ENCODE results near the gene TWNK.
A peak's percentile ranks its signal among the peaks of the same experiment; 100 is the strongest.
"Not testable (repeated sequence)": the region's sequence is repeated elsewhere in the genome, so short reads cannot be mapped to it uniquely, and the experiment has no call there.

The TWNK gene

DNA sequence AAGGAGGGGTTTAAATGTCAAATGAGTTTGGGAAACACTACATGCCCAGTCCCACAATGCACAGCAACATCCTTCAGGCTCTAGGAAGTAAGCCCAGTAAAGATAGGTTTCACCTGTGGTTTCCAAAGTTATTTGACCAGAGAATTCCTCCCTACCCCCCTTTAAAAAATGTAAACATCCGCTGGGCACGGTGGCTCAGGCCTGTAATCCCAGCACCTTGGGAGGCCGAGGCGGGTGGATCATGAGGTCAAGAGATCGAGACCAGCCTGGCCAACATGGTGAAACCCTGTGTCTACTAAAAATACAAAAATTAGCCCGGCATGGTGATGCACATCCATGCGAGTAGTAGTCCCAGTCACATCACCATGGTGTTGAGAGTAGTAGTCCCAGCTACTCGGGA lies 11.9 kb upstream of the TWNK start:
- DNase-seq = not testable (repeated sequence)

DNA sequence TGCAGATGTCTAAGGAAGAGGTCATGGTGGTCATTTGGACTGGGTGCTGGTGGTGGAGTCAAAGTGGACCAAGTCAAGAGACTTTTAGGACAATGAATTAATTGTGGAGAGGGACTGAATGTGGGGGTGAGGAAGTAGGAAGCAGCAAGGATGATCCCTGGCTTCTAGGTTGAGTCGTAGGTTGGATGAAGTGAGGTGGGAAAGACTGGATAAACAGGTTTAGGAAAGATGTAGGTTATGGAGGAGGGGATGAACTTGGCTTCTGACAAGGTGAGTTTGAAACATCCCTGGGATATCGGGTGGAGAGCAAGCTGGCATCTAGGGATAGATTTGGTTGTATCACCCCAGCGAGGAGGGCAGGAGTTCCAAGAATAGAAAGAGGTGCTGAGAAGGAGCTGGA lies 10.4 kb upstream of the TWNK start:
- DNase-seq = no peak

DNA sequence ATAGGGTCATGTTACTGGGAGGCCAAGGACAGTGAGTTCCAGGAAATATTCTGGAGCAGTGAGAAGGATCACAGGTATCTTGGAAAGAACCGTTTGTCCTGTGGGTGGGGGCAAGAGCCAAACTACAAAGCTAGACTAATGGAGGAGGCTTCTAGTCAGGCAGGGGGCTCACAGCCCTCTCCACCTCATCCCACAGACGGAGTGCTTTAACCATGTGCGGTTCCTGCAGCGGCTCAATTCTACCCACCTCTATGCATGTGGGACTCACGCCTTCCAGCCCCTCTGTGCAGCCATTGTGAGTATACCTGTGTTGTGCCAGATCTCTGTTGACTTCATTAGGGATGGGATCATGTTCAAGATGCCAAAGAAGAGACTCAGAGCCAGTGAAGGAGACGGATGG lies 9.9 kb upstream of the TWNK start:
- no peak for DNase-seq

DNA sequence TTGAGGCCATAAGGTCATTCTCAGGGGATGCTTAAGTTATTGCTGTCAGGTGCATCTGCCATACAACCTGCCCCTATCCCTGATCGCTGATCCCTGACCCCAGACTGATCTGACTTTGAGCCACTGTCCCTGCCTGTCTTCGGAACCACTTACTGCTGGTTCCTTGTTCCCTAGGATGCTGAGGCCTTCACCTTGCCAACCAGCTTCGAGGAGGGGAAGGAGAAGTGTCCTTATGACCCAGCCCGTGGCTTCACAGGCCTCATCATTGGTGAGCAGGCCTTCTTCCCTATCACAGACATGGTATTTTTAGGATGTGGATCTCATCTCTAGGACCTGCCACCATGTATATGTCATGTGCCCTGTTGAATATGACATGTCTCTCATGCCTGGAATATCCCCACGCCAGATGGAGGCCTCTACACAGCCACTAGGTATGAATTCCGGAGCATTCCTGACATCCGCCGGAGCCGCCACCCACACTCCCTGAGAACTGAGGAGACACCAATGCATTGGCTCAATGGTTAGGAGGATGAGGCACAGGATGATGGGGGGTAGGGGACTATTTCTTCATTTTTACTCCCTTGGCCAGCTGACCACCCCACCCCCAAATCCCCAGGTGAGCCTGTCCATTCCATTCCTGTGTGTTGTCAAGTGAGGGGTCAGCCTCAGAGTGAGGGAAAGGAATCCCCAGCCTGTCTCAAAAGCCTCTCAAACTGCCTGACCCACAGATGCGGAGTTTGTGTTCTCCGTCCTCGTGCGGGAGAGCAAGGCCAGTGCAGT lies 9.0 kb upstream of the TWNK start:
- no peak for DNase-seq

DNA sequence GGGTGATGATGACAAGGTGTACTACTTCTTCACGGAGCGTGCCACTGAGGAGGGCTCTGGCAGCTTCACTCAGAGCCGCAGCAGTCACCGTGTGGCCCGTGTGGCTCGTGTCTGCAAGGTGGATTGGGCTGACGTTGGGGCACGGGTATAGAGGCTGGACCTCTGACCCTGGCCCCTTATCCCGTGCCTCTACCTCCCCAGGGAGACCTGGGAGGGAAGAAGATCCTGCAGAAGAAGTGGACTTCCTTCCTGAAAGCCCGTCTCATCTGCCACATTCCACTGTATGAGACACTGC lies 8.5 kb upstream of the TWNK start:
- no peak for DNase-seq

DNA sequence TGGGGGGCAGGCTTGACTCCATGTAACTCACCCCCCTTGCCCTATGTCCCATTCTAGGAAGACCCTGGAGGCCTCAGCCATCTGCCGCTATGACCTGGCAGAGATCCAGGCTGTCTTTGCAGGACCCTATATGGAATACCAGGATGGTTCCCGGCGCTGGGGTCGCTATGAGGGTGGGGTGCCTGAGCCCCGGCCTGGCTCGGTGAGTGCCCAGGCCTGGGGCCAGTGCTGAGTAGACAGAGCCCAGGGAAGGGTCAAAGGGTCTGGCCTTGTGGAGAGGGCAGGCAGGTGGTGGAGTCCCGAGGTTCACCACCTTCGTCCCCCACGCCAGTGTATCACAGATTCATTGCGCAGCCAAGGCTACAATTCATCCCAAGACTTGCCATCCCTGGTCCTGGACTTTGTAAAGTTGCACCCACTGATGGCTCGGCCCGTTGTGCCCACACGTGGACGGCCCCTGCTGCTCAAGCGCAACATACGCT lies 7.5 kb upstream of the TWNK start:
- no peak for DNase-seq

DNA sequence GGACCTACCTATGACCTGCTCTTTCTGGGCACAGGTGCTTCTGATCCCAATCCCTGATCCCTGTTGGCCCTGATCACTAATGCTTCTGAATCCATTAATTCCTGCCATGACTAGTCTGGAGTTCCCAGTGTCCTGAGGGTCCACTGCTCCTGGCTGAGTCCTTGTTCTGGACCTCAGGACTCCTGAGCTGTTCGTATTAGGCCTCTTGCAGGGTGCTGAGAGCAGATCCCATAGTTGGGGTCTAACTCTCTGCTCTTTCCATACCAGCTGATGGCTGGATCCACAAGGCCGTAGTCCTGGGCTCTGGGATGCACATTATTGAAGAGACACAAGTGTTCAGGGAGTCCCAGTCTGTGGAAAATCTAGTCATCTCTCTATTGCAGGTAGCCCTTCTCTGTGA lies 7.0 kb upstream of the TWNK start:
- no peak for DNase-seq

DNA sequence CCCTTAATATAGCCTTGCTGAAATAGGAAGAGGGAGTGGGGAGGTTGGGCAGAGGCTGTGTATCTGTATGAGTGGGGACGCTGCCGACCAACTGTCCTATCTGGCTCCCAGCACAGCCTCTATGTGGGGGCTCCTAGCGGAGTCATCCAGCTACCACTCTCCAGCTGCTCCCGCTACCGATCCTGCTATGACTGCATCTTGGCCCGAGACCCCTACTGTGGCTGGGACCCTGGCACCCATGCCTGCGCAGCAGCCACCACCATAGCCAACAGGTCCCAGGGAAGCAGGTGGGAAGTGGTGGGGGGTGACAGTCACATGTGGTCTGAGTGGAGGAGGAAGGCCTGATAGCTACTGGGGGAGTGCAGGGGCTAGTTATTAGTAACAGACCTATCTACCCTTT lies 6.6 kb upstream of the TWNK start:
- no peak for DNase-seq

DNA sequence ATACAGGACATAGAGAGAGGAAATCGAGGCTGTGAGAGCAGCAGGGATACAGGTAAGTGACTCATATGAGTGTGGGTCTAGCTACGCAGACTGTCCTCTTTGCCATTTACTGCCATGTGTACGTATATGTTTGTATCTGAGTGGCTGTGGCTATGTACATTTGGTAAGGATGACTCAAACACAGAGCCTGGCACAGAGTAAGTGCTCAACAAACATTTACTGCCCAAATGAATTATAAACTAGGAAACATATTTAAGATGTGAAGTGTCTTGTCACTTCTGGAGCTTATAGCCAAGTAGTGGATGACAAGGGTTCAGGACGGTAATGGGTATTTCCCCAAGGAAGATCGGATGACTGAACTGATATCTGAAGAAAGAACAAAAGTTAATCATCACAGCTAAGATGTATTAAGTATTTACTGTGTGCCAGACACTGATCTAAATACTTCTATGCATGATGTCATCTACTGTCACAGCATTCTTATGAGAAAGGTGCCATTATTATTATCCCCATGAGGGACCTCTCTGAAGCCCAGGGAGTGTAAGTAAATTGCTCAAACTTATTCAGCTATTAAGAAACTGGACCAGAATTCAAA lies 6.1 kb upstream of the TWNK start:
- DNase-seq = no peak

DNA sequence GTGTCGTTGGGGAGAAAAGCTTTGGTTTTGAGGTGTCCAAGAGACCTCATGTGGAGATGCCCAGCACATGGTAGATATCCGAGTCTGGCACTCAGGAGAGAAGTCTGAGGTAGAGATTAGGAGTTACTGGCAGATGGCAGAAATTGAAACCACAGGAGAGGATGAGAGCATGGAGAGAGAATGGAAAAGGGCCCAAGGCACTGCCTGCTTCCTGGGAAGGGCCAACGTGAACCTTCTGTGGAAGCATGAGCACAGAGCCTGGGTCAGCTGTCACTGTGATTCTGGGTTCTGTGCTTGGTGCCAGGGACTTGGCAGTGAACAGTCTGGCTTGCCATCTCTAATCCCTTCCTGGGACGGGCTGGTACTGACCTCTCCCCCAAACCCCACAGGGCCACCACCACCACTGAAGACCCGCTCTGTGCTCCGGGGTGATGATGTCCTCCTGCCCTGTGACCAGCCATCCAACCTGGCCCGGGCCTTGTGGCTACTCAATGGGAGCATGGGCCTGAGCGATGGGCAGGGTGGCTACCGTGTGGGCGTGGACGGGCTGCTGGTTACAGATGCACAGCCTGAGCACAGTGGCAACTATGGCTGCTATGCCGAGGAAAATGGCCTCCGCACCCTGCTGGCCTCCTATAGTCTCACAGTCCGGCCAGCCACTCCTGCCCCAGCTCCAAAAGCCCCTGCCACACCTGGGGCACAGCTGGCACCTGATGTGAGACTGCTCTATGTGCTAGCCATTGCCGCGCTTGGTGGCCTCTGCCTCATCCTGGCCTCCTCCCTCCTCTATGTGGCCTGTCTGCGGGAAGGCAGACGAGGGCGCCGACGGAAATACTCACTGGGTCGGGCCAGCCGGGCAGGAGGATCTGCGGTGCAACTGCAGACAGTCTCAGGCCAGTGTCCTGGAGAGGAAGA lies 4.2 kb upstream of the TWNK start:
- DNase-seq = no peak

DNA sequence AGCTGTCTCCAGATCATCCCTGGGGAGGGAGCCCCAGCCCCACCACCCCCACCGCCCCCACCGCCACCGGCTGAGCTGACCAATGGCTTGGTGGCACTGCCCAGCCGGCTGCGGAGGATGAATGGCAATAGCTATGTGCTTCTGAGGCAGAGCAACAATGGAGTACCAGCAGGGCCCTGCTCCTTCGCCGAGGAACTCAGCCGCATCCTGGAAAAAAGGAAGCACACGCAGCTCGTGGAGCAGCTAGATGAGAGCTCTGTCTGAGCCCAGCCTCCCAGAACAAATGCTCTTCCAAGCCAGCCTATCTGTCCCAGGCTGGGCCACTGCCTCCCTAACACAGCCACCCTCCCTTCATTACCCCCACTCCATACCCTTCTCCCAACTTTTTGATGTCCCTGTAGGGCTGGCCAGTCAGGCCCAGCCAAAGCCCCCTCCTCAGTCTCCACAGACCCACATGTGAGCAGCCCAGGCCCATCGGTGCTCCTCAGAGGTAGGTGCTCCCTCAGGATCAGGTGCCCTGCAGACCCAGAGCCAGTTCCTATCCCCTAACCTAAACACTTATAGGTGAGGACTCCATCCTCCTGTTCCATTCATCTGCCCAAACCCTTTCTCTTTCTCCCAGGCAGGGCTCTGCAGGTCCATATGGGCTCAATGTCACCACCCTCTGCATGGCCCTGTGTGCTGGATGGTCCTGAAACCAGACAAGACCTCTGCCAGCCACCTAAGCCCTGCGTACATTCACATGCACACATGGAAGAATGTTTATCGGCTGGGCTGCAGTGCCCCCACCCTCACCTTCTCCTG lies 3.3 kb upstream of the TWNK start:
- DNase-seq = no peak

DNA sequence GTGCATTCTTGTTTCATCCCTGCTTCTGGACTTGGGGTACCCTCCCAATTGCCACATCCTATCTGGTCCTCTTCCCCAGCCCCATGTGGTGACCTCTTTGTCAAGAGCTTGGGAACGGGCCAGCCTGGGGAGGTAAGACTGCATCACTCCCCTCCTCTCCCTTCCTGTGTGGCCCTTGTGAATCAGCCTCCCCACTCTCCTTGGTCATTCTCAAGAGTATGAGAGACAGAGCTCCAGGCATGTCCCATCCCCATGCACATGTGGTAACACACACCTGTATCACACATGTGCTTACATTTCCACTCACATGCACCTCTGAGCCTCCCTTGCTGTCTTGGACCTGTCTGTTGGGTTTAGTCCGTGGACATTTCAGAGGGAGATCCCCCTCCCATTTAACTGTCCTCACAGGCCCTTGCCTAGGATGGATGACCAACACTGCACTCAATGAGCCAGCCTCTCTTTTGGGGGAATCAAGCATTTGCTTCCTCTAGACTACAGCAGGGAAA lies 2.6 kb upstream of the TWNK start:
- DNase-seq = no peak

DNA sequence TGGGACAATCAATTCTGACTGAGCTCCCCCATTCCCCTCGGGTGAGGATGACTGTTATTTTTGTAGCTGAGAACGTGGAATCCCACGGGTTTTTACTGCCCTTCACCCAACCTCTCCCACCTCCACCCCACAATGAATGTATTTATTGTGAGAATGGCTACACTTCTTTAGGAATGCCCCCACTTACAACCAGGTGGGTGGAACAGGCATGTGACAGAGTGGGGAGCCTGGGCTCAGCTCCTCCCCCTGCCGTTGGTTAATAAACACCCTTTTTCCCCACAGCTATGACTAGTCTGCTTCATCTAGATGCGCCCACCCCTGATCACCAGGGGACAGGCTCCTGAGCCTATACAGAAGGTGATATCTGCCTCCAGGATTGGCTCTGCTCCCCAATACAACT lies 2.0 kb upstream of the TWNK start:
- DNase-seq = no peak

DNA sequence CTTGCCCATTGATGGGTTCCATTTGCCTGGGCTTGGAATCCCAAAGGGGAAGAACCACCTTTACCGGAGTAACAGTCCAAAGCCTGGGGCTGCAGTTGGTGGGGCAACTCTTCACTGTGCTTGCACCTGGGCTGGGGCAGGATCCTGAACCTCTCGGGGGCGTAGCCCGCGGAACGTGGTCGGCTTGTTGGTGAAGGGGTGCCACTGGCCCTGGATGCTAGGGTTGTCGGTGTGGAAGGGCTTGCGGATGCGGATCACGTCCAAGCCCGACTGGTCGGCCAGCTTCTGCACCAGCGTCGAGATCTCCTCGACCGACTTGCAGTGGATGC lies 756 bp upstream of the TWNK start:
- DNase-seq = no peak

DNA sequence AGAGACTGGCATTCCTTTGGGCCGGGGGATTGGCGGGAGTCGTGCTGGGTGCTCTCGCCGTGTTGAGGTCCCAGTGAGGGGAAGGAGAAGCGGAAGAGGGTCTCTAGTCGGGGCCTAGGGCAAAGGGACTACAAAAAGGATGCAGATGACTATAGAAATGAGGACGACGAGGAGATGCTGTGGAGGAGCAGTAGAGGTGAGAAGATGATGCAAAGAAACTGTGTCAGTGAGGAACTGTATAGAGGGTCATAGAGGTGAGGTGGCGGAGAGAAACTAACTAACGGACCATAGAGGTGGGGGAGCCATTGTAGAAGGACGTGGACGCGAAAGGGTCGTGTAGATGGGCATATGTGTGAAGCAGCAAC lies 324 bp downstream of the TWNK start:
- no peak for DNase-seq

DNA sequence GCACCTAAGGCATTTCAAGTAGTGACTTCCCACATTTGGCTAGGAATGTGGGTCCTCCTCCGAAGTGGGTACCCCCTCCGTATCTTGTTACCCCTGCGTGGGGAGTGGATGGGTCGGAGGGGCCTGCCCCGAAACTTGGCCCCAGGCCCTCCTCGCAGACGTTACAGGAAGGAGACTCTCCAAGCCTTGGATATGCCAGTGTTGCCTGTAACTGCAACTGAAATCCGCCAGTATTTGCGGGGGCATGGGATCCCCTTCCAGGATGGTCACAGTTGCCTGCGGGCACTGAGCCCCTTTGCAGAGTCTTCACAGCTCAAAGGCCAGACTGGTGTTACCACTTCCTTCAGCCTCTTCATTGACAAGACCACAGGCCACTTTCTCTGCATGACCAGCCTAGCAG lies 823 bp downstream of the TWNK start:
- no peak for DNase-seq

DNA sequence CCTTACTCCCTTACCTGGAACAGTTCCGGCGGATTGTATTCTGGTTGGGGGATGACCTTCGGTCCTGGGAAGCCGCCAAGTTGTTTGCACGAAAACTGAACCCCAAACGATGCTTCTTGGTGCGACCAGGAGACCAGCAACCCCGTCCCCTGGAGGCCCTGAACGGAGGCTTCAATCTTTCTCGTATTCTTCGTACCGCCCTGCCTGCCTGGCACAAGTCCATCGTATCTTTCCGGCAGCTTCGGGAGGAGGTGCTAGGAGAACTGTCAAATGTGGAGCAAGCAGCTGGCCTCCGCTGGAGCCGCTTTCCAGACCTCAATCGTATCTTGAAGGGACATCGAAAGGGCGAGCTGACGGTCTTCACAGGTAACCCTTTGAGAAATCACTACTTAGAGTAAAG lies 1.7 kb downstream of the TWNK start:
- no peak for DNase-seq

DNA sequence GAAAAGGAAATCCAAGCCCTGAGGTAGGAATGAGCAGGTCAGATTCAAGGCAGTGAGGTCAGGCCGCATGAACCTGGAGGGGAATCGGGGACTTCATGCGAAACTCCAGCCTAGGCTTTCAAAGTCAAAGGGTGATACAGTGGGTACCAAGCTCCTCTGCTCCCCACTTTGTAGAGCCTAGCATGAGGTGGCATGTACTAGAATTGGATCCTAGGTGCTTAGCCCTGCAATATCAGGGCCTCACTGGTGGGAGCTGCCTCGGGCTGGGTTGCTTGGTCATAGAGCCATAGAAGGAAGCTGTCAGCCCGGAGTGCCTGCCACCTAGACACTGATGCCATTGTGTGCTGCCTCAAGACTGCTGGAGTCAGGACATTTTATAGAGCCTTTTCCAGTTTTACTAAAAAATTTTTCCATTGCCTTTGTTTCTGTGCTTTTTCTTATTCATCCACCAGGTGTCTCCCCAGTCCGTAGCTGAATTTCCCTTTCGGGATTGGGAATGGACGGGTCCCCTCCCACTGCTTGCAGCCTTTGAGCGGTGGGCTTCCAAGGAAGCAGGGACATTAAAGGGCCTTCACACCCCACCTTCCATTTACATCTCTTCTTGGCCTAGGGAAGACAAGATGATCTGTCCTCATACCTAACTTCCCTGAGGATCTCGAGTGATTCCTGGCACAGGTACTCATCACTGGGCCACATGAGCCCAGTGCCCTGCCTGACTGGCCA lies 6.8 kb downstream of the TWNK start:
- no peak for DNase-seq

DNA sequence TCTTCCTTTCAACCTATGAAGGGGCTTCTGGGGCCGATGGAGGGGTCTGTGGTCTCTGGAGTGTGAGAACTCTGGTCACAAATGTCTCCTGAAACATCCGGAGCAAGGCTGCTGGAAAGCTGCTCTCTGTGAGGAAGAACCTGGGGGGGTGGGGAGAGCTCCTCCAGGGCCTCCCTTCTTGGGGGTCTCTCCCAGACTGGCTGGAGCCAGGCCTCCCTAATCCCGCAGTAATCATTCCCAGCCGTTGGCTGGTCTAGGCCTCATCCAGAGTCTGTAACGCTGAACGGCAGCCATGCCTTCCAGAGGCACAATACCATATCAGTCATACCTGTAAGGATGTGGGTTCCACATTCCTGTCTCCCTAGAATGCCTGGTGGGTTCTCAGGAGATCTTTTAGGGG lies 7.8 kb downstream of the TWNK start:
- DNase-seq = no peak

DNA sequence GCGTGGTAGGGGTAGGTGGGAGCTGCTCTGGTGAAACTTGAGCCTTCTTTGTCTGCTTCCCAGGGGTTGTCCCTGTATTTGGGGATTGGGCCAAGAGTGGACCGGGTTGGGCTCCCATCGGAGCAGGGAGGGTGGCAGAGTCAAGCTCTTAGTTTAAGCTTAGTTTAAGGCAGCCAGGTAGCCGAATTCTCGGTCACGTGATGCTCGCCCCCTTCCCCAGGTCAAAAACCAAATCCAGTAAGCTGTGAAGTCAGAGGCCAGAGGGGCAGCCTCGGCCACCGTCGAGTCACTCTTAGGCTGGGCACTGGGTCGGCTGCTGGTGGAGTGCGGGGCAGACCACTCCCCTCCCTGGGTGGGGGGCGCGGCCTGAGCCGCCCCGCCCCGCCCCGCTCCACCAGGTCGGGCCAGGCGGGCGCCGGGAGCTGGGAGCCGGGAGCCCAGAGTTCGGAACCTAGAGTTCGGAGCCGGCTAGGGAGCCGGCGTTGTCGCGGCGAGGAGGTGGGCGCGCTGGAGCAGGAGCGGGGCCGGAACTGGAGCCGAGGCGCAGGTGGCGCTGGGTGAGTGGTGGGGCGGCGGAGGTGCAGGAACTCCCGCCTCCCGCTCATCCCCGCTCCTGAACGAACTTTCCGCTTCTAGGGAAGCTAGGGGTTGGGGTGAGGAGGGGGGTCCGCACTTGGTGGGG lies 9.5 kb downstream of the TWNK start:
- peak in 1 of 2 donors; percentile 46 for DNase-seq

DNA sequence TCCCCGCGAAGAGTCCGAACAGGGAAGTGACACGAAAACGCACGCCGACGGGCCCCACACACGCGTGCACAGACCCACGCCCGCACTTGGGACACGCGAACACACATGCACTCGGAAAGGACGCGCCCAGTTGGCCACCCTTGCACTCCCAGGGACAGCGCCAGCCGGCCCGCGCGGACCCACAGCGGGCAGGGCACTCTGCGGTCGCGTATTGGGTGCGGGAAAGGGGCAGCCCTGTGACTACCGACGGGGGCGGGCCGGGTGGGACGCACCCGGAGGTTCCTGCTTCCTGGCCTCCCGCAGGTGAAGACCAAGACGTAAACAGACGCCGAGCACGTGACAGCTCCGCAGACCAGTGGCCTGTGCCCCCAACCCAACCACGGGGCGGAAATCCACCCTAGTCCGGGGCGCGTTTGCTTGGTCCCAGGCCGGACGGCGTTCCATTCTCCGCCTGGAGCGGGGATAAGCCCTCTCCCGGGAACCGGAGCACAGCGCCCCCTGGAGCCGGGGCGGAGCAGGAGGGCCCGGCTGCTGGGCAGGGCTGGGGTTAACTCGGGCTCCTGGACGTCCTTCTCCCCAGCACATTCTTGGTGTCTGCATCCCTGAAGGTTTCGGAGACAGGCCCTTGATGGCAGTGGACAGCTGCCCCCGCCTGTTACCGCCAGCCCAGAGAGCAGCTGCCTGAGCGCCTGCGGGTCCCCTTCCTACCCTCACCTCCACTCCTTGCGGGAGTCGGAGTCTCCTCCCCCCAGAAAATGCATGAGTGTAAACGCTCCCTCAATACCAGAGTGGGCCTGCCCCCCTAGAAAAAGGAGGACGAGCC lies 10.2 kb downstream of the TWNK start:
- peak; percentile 57 to 72 for DNase-seq
